Measurements from ENCODE around the gene NODAL.

NODAL gene

DNA sequence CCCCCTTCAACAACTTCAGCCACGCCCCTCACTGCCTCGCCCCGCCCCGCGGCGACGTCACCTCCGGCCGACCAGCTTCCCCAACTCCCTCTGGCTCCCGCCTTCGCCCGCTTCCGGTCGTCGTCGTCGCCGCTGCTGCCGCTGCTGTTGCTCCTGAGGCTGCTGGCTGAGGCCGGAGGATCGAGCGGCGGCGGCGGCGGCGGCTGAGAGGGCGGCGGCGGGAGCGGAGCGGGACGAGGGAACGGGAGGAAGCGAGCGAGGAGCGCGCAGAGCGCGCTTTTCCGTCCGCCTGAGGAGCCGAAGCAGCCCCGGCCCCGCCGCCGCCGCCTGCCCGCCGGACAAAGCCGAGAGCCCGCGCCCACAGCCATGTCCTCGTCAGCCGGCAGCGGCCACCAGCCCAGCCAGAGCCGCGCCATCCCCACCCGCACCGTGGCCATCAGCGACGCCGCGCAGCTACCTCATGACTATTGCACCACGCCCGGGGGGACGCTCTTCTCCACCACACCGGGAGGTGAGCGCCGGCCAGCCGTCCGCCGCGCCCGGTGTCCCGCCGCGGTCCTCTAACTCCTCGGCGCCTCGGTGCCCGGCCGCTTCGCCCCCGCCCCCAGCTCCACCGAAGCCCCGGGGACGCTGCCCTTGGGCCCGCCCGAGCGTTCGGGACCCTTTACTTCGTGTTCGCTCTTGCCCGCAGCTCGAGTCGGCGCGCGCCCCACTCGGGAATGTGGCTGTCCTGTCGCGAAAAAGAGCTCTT, 37.3 kb downstream of the NODAL start, which contains the start of gene EIF4EBP2:
TSS of gene EIF4EBP2 (plus strand) at position 110 of the 751 bp plus-strand sequence. CDS start at position 367, 257 bp downstream.
- Mint-ChIP-seq H3K27ac (peak within 1 kb of the TSS; percentile 94), H3K36me3 (peaks cover 3 to 15% of the 10 kb centered on the region in 2 donors), H3K4me3 (peak within 1 kb of the TSS; percentile 95), H3K4me1 (peaks cover 19 to 34% of the 10 kb centered on the region in 2 donors), H3K9me3 (no peaks in the 10 kb centered on the region), H3K27me3 (no peaks in the 10 kb centered on the region)
- peak; percentile 96 to 98 for ATAC-seq (replicated peaks)
- DNase-seq: peak; percentile 95

DNA sequence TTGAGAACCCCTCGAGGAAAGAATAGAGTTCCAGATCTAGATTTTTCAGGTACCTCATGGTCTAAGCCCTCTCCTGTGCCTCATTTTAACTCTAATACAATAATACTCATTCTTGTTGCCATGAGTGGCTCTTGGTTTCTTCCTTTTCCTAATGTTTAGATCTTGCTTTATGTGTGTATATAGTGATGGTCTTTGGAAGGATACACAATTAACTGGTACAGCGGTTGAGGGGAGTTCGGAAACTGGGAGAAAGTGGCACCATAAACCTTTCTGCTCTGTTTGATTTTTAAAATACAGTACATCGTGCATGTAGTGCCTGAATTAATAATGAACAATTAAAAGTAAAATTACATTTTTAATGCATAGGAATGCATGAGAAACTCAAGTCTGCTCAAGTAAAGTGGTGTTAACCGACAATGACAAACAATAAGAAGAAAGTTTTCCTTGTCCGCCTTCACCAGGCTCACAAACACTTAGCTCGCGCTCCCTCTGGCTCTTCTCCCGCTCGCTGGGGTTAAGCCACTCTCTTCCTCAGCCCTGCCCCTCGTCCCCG, 37.9 kb downstream of the NODAL start:
- no peaks in the 10 kb centered on the region for H3K9me3 Mint-ChIP-seq
- peaks cover 2 to 8% of the 10 kb centered on the region in 2 donors for H3K36me3 Mint-ChIP-seq
- H3K4me3 Mint-ChIP-seq: peak overlapping the region; percentile 95
- peak overlapping the region; percentile 94 for H3K27ac Mint-ChIP-seq
- peak in 1 of 2 donors; percentile 0 for ATAC-seq (replicated peaks)
- H3K4me1 Mint-ChIP-seq: peaks cover 16 to 27% of the 10 kb centered on the region in 2 donors
- H3K27me3 Mint-ChIP-seq: no peaks in the 10 kb centered on the region
- no peak for DNase-seq

DNA sequence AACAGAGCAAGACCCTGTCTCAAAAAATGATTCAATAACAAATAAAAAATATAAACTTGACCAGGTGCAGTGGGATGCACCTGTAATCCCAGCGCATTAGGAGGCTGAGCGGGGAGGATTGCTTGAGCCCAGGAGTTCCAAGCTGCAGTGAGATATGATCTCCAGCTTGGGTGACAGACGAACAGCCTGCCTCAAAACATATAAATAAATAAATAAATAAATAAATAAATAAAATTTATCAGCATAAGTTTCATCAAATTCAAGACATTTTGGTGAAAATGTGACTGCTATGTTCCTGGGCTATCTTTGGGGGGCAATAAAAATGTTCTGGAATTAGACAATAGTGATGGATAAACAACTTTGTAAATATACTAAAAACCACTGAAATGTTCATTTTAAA, 42.3 kb downstream of the NODAL start:
- Mint-ChIP-seq H3K9me3 (no peaks in the 10 kb centered on the region), H3K4me1 (no peaks in the 10 kb centered on the region), H3K36me3 (no peaks in the 10 kb centered on the region), H3K4me3 (no peak overlapping the region), H3K27ac (no peak overlapping the region), H3K27me3 (no peaks in the 10 kb centered on the region)
- no peak for ATAC-seq (replicated peaks)
- no peak for DNase-seq

GRCh38 chr10:70396140-70396539, 45.3 kb downstream of the NODAL start:
- H3K9me3 Mint-ChIP-seq: no peaks in the 10 kb centered on the region
- no peak for ATAC-seq (replicated peaks)

GRCh38 chr10:70391654-70392053, 49.8 kb downstream of the NODAL start:
- Mint-ChIP-seq H3K27me3 (peaks cover 12 to 26% of the 10 kb centered on the region in 2 donors), H3K4me3 (no peak overlapping the region), H3K9me3 (no peaks in the 10 kb centered on the region), H3K36me3 (no peaks in the 10 kb centered on the region), H3K4me1 (peaks cover 1 to 6% of the 10 kb centered on the region in 2 donors), H3K27ac (no peak overlapping the region)
- no peak for ATAC-seq (replicated peaks)
- no peak for DNase-seq

More at GRCh38 chr10:70396140-70396539, 45.3 kb downstream of the NODAL start:
- no peak overlapping the region for H3K4me3 Mint-ChIP-seq
- H3K4me1 Mint-ChIP-seq: no peaks in the 10 kb centered on the region
- peaks cover 9 to 10% of the 10 kb centered on the region in 2 donors for H3K27me3 Mint-ChIP-seq
- no peak for DNase-seq
- H3K27ac Mint-ChIP-seq: no peak overlapping the region
- no peaks in the 10 kb centered on the region for H3K36me3 Mint-ChIP-seq
